Activated T-helper 17 cell treated with anti-CD3 and anti-CD28 coated beads, Interleukin-2, amount 50 U/mL, for 72 hours (primary cell): ENCODE results near the gene BLID. TPM values are rescaled to one million over a fixed set of nuclear protein-coding genes. Genes with fewer than 3 reads are reported as not detected.

Source experiments
- ATAC-seq: fragments of 150-1000 bp; cut with Tn5 transposase; replicated peaks from 2 replicates; pipeline ENCODE4 v1.10.0; 2021; ENCODE audit warnings: mild to moderate bottlenecking, moderate library complexity
- H3K27ac Mint-ChIP-seq: one replicate; pipeline ENCODE4 v1.8.0; 2022; ENCODE audit warnings: mixed read lengths
- H3K27me3 Mint-ChIP-seq: one replicate; pipeline ENCODE4 v1.8.0; 2022; ENCODE audit warnings: mixed read lengths
- H3K36me3 Mint-ChIP-seq: one replicate; pipeline ENCODE4 v1.8.0; 2022; ENCODE audit warnings: low read depth, mild to moderate bottlenecking, mixed read lengths
- H3K4me1 Mint-ChIP-seq: one replicate; pipeline ENCODE4 v1.8.0; 2022; ENCODE audit warnings: mixed read lengths
- H3K4me3 Mint-ChIP-seq: one replicate; pipeline ENCODE4 v1.8.0; 2022; ENCODE audit warnings: mild to moderate bottlenecking, mixed read lengths
- H3K9me3 Mint-ChIP-seq: one replicate; pipeline ENCODE4 v1.8.0; 2022; ENCODE audit warnings: mixed read lengths
- total RNA-seq, 2 donors: library from RNA; stranded (reverse); gene quantifications; one replicate each; pipeline ENCODE4 v1.2.3, GENCODE V29; 2022

BLID gene
- total RNA-seq, 2 donors from 2014 or later, result not detected

DNA sequence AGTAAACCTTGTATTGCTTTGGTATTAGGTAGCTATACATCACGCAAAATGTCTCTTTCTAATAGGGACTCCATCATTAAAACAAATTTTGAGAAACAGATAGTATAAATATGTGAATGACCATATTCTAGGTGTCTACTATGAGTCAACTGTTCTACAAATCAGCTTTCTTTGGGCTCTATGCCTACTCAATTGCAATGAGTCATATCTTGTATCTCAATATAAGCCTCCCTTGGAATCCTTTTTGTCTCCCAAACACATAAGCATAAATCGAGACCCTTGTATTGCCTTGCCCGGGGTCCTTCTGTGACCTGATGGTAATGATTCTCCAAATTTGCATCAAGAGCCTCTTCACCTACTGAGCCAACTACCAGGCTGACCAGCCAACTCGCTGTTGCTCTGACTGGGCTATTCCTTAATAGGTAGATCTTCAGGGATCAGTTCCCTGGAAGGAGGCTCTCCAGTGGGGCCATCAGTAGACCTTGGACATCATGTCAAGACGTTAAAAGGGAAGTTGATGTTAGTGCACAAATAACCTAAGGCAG is 22.2 kb downstream of the BLID start:
- no peak overlapping the region for H3K27ac Mint-ChIP-seq
- no peaks in the 10 kb centered on the region for H3K9me3 Mint-ChIP-seq
- H3K27me3 Mint-ChIP-seq, result peaks cover 14% of the 10 kb centered on the region
- H3K4me3 Mint-ChIP-seq, result no peak overlapping the region
- no peak for ATAC-seq
- H3K4me1 Mint-ChIP-seq, result no peaks in the 10 kb centered on the region
- H3K36me3 Mint-ChIP-seq, result no peaks in the 10 kb centered on the region

DNA sequence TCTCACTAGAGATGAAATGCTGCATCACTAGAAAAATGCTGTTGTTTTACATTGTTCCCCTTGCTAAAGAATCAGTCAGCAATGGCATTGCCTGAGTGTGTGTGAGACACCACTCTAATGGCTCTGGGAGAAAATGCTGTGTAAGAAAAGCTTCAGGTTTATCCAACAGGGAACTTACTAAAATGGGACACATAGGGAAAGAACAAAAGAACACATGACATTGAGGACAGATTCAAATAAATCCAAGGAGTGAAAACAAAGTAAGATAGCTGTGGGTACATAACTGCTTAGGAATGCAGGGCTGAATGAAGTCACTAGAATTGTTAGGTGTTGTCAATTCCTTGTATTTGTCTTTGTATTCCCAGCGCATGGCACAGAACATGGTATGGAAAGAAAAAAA is 24.2 kb downstream of the BLID start:
- Mint-ChIP-seq H3K36me3 (no peaks in the 10 kb centered on the region), H3K4me1 (no peaks in the 10 kb centered on the region), H3K27me3 (peaks cover 19% of the 10 kb centered on the region), H3K9me3 (peaks cover 5% of the 10 kb centered on the region), H3K4me3 (no peak overlapping the region), H3K27ac (no peak overlapping the region)
- no peak for ATAC-seq

DNA sequence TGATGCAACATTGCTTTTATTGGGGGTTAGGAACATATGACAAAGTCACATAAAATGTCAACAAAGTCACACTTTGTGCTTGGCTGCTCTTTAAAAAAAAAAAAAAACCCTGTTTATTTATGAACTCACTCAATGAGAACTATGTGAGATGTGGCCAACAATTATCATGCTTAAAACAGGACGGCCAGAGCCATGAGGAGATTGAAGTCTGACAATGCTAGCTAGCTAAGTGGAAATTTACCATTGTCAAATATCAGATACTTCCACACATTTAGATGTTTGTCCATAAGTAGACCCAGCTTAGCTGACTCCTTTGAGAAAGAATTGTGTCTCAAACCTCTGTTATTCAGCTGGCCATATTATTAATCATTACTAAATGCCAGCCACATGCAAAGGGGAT is 26.9 kb downstream of the BLID start:
- no peak for ATAC-seq
- Mint-ChIP-seq H3K36me3 (no peaks in the 10 kb centered on the region), H3K27ac (no peak overlapping the region), H3K4me1 (no peaks in the 10 kb centered on the region), H3K27me3 (peaks cover 15% of the 10 kb centered on the region), H3K4me3 (no peak overlapping the region), H3K9me3 (peaks cover 5% of the 10 kb centered on the region)

DNA sequence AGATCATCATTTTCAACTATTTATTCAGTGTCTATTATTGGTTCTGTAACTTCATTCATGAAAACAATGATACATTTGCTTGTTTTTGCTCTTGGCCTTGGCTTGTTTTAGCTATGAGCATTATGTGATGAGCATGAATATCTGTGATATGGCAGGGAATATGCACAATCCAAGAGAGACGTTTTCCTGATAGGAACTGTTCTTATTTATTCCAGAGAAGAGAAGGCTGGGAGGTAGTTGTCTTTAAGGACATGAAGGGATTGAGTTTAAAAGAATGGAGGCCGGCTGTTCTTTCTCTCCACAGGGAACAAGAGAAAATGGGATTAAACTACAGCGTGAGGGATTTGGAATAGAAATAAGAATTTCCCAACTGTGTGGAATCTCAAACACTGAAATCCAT is 30.3 kb downstream of the BLID start:
- Mint-ChIP-seq H3K27me3 (peaks cover 10% of the 10 kb centered on the region), H3K9me3 (peaks cover 5% of the 10 kb centered on the region), H3K27ac (no peak overlapping the region), H3K36me3 (no peaks in the 10 kb centered on the region), H3K4me1 (no peaks in the 10 kb centered on the region), H3K4me3 (no peak overlapping the region)
- no peak for ATAC-seq

DNA sequence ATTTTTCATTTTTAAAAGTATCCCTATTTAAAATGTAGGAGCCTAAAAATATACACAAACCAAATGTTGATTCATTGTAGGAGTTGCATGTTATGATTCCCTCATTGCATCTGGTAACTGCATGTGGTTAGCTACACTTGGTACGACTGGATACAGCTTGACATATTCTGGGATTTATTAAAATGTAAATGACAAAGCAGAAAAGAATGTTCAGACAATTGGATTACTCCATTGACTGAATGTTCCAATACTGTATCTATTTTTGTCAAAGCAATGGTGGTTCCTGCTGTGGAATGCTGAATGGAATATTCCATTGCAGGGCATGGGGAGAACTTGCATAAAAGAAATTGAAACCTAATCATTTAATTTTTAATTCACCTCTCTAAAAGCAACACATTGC is 30.8 kb downstream of the BLID start:
- Mint-ChIP-seq H3K27me3 (peaks cover 10% of the 10 kb centered on the region), H3K36me3 (no peaks in the 10 kb centered on the region), H3K9me3 (peaks cover 5% of the 10 kb centered on the region), H3K4me3 (no peak overlapping the region), H3K27ac (no peak overlapping the region), H3K4me1 (no peaks in the 10 kb centered on the region)
- no peak for ATAC-seq

DNA sequence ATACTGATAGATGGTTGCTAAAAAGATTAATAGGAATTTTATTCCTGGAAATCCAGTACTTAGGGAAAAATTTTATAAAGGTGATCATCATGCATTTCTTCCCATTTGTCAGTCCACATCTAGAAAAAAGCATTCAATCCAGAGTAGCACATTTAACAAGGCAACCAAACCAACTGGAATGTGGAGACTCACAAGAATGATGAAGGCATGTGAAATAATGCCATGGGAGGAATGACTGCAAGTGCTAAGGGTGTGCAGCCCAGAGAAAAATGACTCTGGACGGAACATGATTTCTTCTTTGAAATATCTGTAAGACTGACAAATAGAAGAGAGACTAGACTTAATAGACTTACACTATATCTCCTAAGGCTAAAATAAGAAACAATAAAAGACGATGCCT is 33.8 kb downstream of the BLID start:
- H3K9me3 Mint-ChIP-seq, result no peaks in the 10 kb centered on the region
- no peak for ATAC-seq

DNA sequence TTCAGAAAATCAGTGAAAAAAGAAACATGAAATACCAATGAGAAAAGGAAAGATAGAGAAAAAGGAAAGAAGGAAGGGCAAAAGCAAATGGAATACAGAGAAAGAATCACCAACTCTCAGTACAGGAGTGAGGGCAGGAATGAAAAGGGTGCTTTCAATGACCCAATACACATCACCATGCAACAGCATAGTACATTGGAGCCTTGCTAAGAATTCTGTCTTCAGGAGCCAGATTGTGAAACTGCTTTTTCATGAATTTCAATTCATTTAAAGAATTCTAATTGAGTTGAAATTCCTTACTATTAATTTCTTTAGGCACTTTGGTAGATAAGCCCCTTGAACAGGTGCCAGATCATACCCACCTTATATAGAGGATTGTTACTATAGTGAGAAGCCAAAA is 34.9 kb downstream of the BLID start:
- no peak for ATAC-seq
- H3K9me3 Mint-ChIP-seq, result no peaks in the 10 kb centered on the region
- no peak overlapping the region for H3K4me3 Mint-ChIP-seq
- H3K27ac Mint-ChIP-seq, result no peak overlapping the region
- H3K36me3 Mint-ChIP-seq, result no peaks in the 10 kb centered on the region
- H3K27me3 Mint-ChIP-seq, result peaks cover 8% of the 10 kb centered on the region
- no peaks in the 10 kb centered on the region for H3K4me1 Mint-ChIP-seq

More for the DNA sequence above, 33.8 kb downstream of the BLID start:
- H3K4me3 Mint-ChIP-seq, result no peak overlapping the region
- H3K36me3 Mint-ChIP-seq, result no peaks in the 10 kb centered on the region
- H3K4me1 Mint-ChIP-seq, result no peaks in the 10 kb centered on the region
- H3K27ac Mint-ChIP-seq, result no peak overlapping the region
- H3K27me3 Mint-ChIP-seq, result peaks cover 8% of the 10 kb centered on the region

DNA sequence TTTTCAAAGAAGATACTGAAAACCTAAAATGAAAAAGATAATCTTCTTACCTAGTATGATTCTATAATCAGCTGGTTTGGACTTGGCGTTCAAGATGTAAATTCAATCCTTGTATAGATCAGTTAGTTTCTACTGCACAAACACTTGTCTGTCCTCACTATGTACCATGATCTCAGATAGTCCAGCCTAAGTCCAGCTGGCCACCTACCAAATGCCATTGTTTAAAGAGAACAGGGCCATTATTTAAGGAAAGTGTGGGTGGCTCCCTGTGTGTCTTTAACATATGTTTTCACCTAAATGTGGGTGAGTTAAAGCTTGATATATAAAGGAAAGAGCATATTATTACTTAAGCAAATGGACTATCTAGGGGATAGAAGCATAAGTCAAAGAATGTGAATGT is 38.6 kb downstream of the BLID start:
- H3K27ac Mint-ChIP-seq, result no peak overlapping the region
- no peak for ATAC-seq
- no peaks in the 10 kb centered on the region for H3K4me1 Mint-ChIP-seq
- no peak overlapping the region for H3K4me3 Mint-ChIP-seq
- H3K9me3 Mint-ChIP-seq, result no peaks in the 10 kb centered on the region
- peaks cover 7% of the 10 kb centered on the region for H3K27me3 Mint-ChIP-seq
- no peaks in the 10 kb centered on the region for H3K36me3 Mint-ChIP-seq

DNA sequence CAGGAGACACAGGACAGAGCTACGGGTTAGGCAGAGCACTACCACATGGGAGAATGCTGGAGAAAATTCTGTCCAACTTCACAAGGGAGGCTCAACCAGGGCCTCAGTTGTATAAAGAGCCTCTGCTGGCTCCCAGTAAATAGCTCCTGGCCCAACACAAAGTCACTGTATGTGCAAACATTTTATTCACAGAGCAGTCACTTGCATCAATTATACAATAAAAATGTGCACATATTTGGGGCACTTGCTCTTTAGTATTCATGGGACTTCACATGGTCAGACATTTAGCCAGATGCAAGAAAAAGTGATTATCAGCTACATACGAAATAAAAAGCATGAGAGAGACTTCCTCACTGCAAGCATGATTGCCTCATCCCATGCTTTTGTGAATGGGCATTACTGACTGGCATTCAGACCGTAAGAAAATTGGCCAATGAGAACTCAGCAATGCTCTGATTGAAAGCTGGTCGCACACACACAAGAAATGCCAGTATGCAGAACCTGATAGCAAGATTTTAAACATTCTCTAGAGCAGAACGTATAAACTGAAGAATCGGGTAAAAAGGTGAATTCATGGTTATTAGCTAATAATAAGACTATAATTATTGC is 39.4 kb downstream of the BLID start:
- H3K4me1 Mint-ChIP-seq, result no peaks in the 10 kb centered on the region
- no peak for ATAC-seq
- H3K27me3 Mint-ChIP-seq, result peaks cover 7% of the 10 kb centered on the region
- no peak overlapping the region for H3K4me3 Mint-ChIP-seq
- H3K27ac Mint-ChIP-seq, result no peak overlapping the region
- H3K9me3 Mint-ChIP-seq, result no peaks in the 10 kb centered on the region
- H3K36me3 Mint-ChIP-seq, result no peaks in the 10 kb centered on the region

DNA sequence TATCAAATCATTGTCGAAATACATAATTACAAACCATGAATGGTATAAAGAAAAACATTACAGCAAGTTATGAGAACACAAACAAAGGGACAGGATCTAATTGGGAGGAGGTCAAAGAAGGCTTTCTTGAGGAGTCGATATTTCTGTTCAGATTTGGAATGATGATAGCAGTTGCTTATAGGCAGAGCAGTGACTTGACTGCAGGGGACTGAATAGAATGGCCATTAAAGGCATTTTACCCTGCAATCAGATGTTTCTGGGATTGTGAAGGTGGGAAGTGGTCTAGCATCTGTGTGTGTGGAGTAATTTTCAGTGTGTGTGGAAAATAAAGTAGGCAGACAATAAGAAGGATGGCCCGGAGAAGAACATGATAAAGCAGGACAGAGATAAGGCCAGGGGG is 41.0 kb downstream of the BLID start:
- no peaks in the 10 kb centered on the region for H3K36me3 Mint-ChIP-seq

DNA sequence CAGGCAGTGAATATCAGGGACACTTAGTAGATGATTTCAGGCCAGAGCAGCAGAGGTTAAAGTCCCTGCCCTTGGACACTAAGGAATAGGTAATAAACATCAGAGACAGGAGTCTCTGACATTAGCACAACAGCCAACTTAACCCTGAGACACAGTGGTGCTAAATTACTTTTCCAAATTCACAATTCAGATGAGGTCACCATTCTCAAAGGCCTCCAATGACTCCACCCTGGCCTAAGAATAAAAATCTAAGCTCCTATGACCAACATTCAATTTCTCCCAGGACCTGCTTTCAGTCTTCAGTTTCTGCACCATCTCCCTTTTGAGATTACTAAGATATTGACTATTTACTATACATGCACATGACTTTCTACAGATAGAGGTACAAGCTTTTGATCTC is 42.0 kb downstream of the BLID start:
- ATAC-seq, result no peak
- H3K4me1 Mint-ChIP-seq, result no peaks in the 10 kb centered on the region
- H3K27ac Mint-ChIP-seq, result no peak overlapping the region
- H3K4me3 Mint-ChIP-seq, result no peak overlapping the region
- no peaks in the 10 kb centered on the region for H3K9me3 Mint-ChIP-seq
- no peaks in the 10 kb centered on the region for H3K36me3 Mint-ChIP-seq
- H3K27me3 Mint-ChIP-seq, result peaks cover 13% of the 10 kb centered on the region

More for the DNA sequence above, 41.0 kb downstream of the BLID start:
- H3K27me3 Mint-ChIP-seq, result peaks cover 7% of the 10 kb centered on the region
- no peak overlapping the region for H3K27ac Mint-ChIP-seq
- ATAC-seq, result no peak
- no peaks in the 10 kb centered on the region for H3K4me1 Mint-ChIP-seq
- H3K4me3 Mint-ChIP-seq, result no peak overlapping the region
- no peaks in the 10 kb centered on the region for H3K9me3 Mint-ChIP-seq

DNA sequence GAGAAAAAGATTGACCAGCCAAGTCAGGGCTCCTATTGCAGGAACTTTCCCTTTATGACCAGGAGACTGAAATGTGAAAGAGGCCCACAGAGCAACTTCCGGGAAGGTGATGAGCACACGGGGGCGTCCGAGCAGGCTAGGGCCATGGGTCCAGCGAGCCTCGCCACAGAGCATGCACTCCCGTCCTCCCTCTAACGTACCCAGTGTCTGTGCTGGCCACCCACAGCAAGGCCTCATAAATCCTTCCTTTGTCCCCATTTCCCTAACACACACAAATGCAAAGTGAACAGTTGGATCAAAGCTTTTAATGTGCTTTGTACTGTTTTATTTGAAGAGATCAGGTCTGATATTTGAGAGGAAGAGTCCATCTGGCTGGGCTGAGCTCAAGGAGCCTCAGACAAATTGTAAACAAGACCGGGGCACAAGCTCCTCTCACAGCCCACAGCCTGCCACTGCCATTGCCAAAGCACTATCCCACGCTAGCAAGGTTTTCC is 44.3 kb downstream of the BLID start:
- ATAC-seq, result no peak
- no peaks in the 10 kb centered on the region for H3K36me3 Mint-ChIP-seq
- no peak overlapping the region for H3K27ac Mint-ChIP-seq
- no peaks in the 10 kb centered on the region for H3K9me3 Mint-ChIP-seq
- H3K27me3 Mint-ChIP-seq, result peaks cover 17% of the 10 kb centered on the region
- H3K4me1 Mint-ChIP-seq, result no peaks in the 10 kb centered on the region
- no peak overlapping the region for H3K4me3 Mint-ChIP-seq

DNA sequence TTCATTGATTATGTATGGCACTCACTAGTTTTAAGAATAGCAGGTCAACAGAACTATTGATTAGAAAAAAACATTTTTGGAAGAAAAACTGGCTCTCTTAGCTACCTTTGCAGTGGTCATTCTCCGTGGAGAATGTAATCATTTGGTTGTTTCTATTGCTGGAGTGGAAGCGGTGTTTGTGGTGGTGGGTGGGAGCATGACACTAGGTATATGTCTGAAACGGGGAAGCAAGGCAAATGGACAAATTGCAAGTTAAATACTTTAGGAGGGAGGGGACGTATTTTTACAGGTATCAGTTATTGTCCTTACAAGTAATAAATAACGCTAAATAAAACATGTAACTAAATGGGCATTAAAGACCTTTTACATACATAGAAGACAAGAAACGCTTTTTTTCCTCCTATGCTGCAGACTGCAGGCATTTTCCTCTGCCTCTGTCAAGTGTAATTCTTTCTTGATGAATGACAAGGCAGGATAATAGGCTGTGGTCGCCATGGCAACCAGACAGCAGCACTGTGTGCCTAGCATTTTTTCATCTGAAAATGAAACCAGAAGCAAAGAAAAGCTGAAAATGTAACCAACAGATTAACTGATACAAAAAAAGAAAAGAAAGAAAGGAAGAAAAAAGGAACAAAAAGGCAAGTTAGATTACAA is 46.2 kb downstream of the BLID start:
- Mint-ChIP-seq H3K4me1 (no peaks in the 10 kb centered on the region), H3K4me3 (no peak overlapping the region), H3K27ac (no peak overlapping the region), H3K9me3 (no peaks in the 10 kb centered on the region), H3K36me3 (no peaks in the 10 kb centered on the region), H3K27me3 (peaks cover 23% of the 10 kb centered on the region)
- ATAC-seq, result no peak

DNA sequence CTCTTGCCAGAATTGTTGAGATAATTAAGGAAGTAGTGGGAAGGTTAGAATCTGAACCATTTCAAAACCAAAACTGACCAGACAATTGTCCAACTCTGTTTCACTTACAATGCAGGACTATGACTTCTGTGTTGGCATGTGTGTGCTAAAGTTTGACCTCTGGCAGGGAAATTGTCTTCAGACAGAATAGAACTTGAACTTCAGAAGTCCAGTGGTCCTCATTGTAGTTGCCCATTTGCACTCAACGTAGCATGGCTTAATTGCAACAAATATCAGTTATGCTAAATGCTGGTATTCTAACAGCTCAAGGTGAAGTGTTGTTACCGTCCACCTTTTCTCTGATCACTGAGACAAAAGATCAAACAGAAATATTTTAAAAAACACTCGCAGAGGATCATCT is 47.2 kb downstream of the BLID start:
- Mint-ChIP-seq H3K27ac (no peak overlapping the region), H3K4me1 (no peaks in the 10 kb centered on the region), H3K4me3 (no peak overlapping the region), H3K36me3 (no peaks in the 10 kb centered on the region), H3K9me3 (no peaks in the 10 kb centered on the region), H3K27me3 (peaks cover 23% of the 10 kb centered on the region)
- ATAC-seq, result no peak

DNA sequence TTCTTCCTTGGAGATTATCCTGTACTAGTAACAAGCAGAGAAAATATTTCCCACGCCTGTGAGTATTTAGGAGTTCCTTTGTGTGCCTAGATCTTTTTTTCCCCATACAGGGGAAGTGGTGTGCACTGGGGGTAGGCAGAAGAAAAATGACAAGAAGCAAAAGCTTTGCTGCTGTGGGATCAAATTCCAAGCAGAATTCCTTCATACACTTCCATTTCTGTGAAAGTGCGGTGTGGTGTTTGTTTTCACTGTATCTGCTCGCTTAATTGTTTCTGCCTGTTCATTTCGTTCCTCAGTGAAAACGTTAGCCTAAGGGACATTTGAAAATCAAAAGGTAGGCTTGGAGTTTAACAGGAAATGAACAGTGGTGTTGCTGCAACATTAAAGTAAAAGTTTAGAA is 47.9 kb downstream of the BLID start:
- H3K27me3 Mint-ChIP-seq, result peaks cover 23% of the 10 kb centered on the region
- H3K9me3 Mint-ChIP-seq, result no peaks in the 10 kb centered on the region
- H3K36me3 Mint-ChIP-seq, result no peaks in the 10 kb centered on the region
- ATAC-seq, result no peak
- no peak overlapping the region for H3K27ac Mint-ChIP-seq
- H3K4me3 Mint-ChIP-seq, result no peak overlapping the region
- no peaks in the 10 kb centered on the region for H3K4me1 Mint-ChIP-seq
